Tibial artery (tissue), 4 donors: ENCODE measurements around the gene KAT5.
"Not testable (repeated sequence)": the region's sequence is repeated elsewhere in the genome, so short reads cannot be mapped to it uniquely, and the experiment has no call there.

ENCODE experiments used
- DNase-seq, 2 donors: peaks; one replicate each; pipeline ENCODE4 v3.0.0-alpha.2; 2019
- H3K27ac ChIP-seq, 2 donors: fragments of 200-600 bp; sonication (generic) in 1 of 2; 1 replicate in 1 of 2; 2 replicates in 1 of 2; pipeline ENCODE4 v1.5.1; 2018 to 2019; ENCODE audit warnings: mild to moderate bottlenecking in 1 of 2
- H3K27me3 ChIP-seq, 2 donors: fragments of 200-600 bp; sonication (generic) in 1 of 2; one replicate each; pipeline versions ENCODE4 v1.5.1 to v1.6.0; 2016 to 2019
- H3K36me3 ChIP-seq, 3 donors: fragments of 200-600 bp; sonication (generic) in 2 of 3; one replicate each; pipeline ENCODE4 v1.5.1; 2016 to 2019; ENCODE audit warnings: mild to moderate bottlenecking in 2 of 3
- H3K4me1 ChIP-seq, 4 donors: fragments of 200-600 bp; sonication (generic) in 2 of 4; 1 replicate in 3 of 4; 2 replicates in 1 of 4; pipeline ENCODE4 v1.5.1; 2016 to 2019
- H3K4me3 ChIP-seq, 2 donors: fragments of 200-600 bp; sonication (generic) in 1 of 2; 1 replicate in 1 of 2; 2 replicates in 1 of 2; pipeline ENCODE4 v1.5.1; 2018 to 2019; ENCODE audit warnings: mild to moderate bottlenecking in 2 of 2
- H3K9me3 ChIP-seq, 3 donors: fragments of 200-600 bp; sonication (generic) in 1 of 3; one replicate each; pipeline ENCODE4 v1.5.1; 2016 to 2019
- intact Hi-C: fragments of 100-400 bp; cut with DNase I; formaldehyde crosslinking; loops from one replicate; pipeline ENCODE4 v1.15.0; 2023; ENCODE audit warnings: low total_unique reads
- TF ChIP-seq, protein P1 (sequence below), 2 experiments: fragments of 200-600 bp in 1 of 2; fragments of 450-650 bp in 1 of 2; IDR thresholded peaks; one replicate each; pipeline ENCODE4 v1.5.1; 2017 to 2019; ENCODE audit warnings: antibody characterized with exemption in 2 of 2, mild to moderate bottlenecking in 1 of 2, moderate library complexity in 1 of 2

KAT5 gene

DNA sequence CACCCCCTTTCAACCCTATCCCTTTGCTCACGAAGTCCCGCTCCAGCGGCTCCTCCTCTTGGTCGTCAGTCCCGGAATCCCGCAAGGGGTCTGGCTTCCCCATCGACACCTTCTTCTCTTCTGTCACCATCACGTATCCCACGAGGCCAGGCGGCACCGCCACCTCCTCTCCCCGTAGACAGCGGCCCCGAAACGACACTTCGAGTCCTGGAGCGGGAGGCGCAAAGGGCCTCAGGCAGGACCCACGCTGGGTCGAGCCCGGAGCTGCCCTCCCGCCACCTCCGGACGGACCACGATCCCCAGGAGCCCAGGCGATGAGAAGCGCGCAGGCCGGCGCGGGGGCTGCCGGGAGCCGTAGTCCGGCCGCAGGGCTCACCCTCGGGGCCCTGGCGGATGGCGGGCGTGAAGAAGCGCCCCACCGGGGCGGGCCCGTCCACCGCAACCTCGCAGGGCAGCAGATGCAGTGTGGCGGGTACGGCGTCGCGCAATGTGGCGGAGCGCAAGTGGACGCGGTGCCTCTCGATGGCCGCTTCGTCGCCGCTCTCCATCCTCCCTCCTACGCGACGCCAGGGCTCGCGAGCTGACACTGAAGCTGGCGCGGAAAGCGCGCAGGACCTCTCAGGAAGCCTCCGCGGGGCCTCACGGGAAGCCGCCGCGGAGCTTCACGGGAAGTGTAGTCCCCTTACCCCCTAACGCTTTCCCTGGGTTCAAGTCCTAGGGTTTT lies 8.3 kb downstream of the KAT5 start, which contains the start of gene RNASEH2C:
TSS of gene RNASEH2C (minus strand) at position 588 of the 724 bp plus-strand sequence. CDS start at position 548, 40 bp downstream.
- TF ChIP-seq, protein P1, sequence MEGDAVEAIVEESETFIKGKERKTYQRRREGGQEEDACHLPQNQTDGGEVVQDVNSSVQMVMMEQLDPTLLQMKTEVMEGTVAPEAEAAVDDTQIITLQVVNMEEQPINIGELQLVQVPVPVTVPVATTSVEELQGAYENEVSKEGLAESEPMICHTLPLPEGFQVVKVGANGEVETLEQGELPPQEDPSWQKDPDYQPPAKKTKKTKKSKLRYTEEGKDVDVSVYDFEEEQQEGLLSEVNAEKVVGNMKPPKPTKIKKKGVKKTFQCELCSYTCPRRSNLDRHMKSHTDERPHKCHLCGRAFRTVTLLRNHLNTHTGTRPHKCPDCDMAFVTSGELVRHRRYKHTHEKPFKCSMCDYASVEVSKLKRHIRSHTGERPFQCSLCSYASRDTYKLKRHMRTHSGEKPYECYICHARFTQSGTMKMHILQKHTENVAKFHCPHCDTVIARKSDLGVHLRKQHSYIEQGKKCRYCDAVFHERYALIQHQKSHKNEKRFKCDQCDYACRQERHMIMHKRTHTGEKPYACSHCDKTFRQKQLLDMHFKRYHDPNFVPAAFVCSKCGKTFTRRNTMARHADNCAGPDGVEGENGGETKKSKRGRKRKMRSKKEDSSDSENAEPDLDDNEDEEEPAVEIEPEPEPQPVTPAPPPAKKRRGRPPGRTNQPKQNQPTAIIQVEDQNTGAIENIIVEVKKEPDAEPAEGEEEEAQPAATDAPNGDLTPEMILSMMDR (IDR thresholded peaks at IDR 0.05): peak in 1 of 2 experiments; percentile 15
- H3K27me3 ChIP-seq: no peaks in the 10 kb centered on the region
- intact Hi-C loops: no loop called here

GRCh38 chr11:65722261-65722660 lies 10.2 kb downstream of the KAT5 start:
- intact Hi-C loops: no loop called here
- Histone ChIP-seq H3K27ac (no peak overlapping the region), H3K36me3 (peaks cover 23% of the 10 kb centered on the region in 3 donors), H3K4me1 (peaks cover 0 to 30% (median 20%) of the 10 kb centered on the region in 4 donors), H3K27me3 (no peaks in the 10 kb centered on the region), H3K9me3 (no peaks in the 10 kb centered on the region), H3K4me3 (no peak overlapping the region)
- TF ChIP-seq, protein P1 (IDR thresholded peaks at IDR 0.05): no peak
- no peak for DNase-seq

More for the DNA sequence above, 8.3 kb downstream of the KAT5 start, which contains the start of gene RNASEH2C:
- DNase-seq: peak; percentile 82 to 88
- H3K4me3 ChIP-seq: peak within 1 kb of the TSS; percentile 59 to 78
- peaks cover 0 to 31% (median 20%) of the 10 kb centered on the region in 4 donors for H3K4me1 ChIP-seq
- H3K27ac ChIP-seq: peak within 1 kb of the TSS; percentile 77 to 90
- peaks cover 41 to 42% (median 42%) of the 10 kb centered on the region in 3 donors for H3K36me3 ChIP-seq
- H3K9me3 ChIP-seq: no peaks in the 10 kb centered on the region

GRCh38 chr11:65726660-65727059 lies 14.6 kb downstream of the KAT5 start:
- Histone ChIP-seq H3K36me3 (no peaks in the 10 kb centered on the region), H3K27ac (no peak overlapping the region), H3K27me3 (no peaks in the 10 kb centered on the region), H3K9me3 (no peaks in the 10 kb centered on the region), H3K4me1 (no peaks in the 10 kb centered on the region), H3K4me3 (no peak overlapping the region)
- TF ChIP-seq, protein P1 (IDR thresholded peaks at IDR 0.05): no peak
- intact Hi-C loops: no loop called here
- DNase-seq: no peak

GRCh38 chr11:65727865-65728264 lies 15.8 kb downstream of the KAT5 start:
- Histone ChIP-seq H3K36me3 (no peaks in the 10 kb centered on the region), H3K27me3 (no peaks in the 10 kb centered on the region), H3K9me3 (no peaks in the 10 kb centered on the region), H3K4me1 (no peaks in the 10 kb centered on the region), H3K27ac (no peak overlapping the region), H3K4me3 (no peak overlapping the region)
- DNase-seq: no peak
- intact Hi-C loops: no loop called here
- TF ChIP-seq, protein P1 (IDR thresholded peaks at IDR 0.05): no peak

DNA sequence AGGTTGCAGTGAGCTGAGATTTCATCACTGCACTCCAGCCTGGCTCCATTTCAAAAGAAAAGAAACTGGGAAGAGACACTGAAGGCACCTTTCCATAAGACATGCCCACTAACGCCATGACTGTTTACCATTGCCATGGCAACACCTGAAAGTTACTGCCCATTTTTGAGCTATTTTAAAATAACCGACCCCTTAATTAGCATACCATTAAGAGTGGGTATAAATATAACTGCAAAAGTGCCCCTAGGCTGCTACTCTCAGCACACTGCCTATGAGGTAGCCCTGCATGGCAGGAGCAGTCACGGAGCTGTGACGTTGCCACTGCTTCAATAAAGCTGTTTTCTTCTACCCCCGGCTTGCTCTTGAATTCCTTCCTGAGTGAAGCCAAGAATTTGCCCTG lies 18.4 kb downstream of the KAT5 start:
- intact Hi-C loops: no loop called here
- DNase-seq: no peak
- Histone ChIP-seq H3K36me3 (no peaks in the 10 kb centered on the region), H3K27me3 (no peaks in the 10 kb centered on the region), H3K4me3 (no peak overlapping the region), H3K27ac (no peak overlapping the region), H3K9me3 (no peaks in the 10 kb centered on the region), H3K4me1 (no peaks in the 10 kb centered on the region)
- TF ChIP-seq, protein P1 (IDR thresholded peaks at IDR 0.05): no peak

GRCh38 chr11:65735111-65735510 lies 23.1 kb downstream of the KAT5 start:
- H3K4me1 ChIP-seq, DNase-seq, H3K9me3 ChIP-seq, intact Hi-C loops, H3K27me3 ChIP-seq, H3K4me3 ChIP-seq, H3K36me3 ChIP-seq, H3K27ac ChIP-seq: not testable (repeated sequence)
